OCI-LY3 (cell line): ENCODE measurements around the gene CNDP2.

Experiments
- EZH2phosphoT487 ChIP-seq: fragments of 200-600 bp; shearing (Covaris generic); IDR thresholded peaks from 2 replicates; pipeline ENCODE4 v1.6.1; 2018; ENCODE audit warnings: antibody characterized with exemption, mixed run types, low read depth
- TF ChIP-seq, protein P1 (sequence below): fragments of 200-600, 300-600 bp; sonication (generic); IDR thresholded peaks from 2 replicates; pipeline ENCODE4 v1.5.1; 2014; ENCODE audit warnings: antibody characterized with exemption, low read length, low read depth

GRCh38 chr18:74525741-74526140 is 29.6 kb downstream of the CNDP2 start:
- TF ChIP-seq, protein P1, sequence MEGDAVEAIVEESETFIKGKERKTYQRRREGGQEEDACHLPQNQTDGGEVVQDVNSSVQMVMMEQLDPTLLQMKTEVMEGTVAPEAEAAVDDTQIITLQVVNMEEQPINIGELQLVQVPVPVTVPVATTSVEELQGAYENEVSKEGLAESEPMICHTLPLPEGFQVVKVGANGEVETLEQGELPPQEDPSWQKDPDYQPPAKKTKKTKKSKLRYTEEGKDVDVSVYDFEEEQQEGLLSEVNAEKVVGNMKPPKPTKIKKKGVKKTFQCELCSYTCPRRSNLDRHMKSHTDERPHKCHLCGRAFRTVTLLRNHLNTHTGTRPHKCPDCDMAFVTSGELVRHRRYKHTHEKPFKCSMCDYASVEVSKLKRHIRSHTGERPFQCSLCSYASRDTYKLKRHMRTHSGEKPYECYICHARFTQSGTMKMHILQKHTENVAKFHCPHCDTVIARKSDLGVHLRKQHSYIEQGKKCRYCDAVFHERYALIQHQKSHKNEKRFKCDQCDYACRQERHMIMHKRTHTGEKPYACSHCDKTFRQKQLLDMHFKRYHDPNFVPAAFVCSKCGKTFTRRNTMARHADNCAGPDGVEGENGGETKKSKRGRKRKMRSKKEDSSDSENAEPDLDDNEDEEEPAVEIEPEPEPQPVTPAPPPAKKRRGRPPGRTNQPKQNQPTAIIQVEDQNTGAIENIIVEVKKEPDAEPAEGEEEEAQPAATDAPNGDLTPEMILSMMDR = no peak
- no peak for TF ChIP-seq EZH2phosphoT487
